ENCODE measurements around the gene THSD7A. TPM values are rescaled to one million over a fixed set of nuclear protein-coding genes. Genes with fewer than 3 reads are reported as not detected.

Gene THSD7A
- total RNA-seq, 1 donor from 2014 or later: 10.1 TPM

DNA sequence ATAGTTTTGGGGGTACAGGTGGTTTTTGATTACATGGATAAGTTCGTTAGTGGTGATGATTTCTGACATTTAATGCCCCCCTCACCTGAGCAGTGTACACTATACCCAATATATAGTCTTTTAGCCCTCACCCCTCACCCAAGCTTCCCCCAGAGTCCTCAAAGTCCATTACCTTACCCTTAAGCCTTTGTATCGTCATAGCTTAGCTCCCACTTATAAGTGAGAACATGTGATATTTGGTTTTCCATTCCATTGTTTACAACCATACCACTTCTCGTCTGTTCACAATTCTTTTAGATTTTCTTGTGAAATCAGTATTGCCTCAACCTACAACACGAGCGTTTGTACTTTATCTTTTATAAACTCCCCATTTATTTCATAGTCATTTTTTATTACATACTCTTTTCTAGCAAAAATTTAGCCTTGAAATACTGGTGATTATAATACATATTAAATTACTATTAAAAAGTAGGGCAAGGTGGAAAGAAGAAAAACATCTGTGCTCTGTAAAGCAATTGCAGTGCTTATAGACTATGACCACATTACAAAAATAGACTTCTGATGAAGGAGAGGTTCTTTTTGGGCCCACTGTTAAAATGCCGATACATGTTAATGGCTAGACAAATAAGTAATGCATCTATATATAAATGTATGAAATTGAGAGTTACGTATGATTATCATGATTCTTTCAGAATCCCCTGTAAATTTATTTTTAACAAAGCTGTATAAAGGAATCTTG, 164.8 kb downstream of the THSD7A start:
- no peak overlapping the region for H3K27ac ChIP-seq
- H3K36me3 ChIP-seq: no peaks in the 10 kb centered on the region
- DNase-seq (ENCODE audit: low spot score in 2 of 2): no peak
- H3K27me3 ChIP-seq: no peaks in the 10 kb centered on the region
- H3K4me1 ChIP-seq: no peaks in the 10 kb centered on the region
- H3K9me3 ChIP-seq: no peaks in the 10 kb centered on the region
- H3K4me3 ChIP-seq: no peak overlapping the region
- TF ChIP-seq, protein P1, sequence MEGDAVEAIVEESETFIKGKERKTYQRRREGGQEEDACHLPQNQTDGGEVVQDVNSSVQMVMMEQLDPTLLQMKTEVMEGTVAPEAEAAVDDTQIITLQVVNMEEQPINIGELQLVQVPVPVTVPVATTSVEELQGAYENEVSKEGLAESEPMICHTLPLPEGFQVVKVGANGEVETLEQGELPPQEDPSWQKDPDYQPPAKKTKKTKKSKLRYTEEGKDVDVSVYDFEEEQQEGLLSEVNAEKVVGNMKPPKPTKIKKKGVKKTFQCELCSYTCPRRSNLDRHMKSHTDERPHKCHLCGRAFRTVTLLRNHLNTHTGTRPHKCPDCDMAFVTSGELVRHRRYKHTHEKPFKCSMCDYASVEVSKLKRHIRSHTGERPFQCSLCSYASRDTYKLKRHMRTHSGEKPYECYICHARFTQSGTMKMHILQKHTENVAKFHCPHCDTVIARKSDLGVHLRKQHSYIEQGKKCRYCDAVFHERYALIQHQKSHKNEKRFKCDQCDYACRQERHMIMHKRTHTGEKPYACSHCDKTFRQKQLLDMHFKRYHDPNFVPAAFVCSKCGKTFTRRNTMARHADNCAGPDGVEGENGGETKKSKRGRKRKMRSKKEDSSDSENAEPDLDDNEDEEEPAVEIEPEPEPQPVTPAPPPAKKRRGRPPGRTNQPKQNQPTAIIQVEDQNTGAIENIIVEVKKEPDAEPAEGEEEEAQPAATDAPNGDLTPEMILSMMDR (IDR thresholded peaks at IDR 0.05): no peak
- intact Hi-C loops (cut with DNase I): no loop called here

DNA sequence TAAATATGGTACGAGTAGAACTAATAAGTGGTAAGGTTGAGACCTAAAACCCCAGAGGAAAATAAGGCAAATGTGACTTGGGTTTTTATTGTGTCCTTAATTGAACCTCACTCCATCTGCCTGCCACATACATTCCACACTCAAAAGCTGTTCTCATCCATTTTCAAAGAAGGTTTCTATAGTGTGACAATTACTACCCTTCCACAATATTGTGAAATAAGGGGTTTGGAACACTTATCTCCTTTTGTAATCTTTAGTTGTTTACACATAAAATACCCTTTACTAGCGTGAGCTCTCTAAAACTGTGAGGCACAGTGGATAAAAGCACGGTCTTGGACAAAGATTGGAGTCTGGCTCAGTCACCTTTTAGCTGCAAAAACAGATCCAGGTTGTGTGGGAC, 166.6 kb downstream of the THSD7A start:
- no peaks in the 10 kb centered on the region for H3K36me3 ChIP-seq
- no peaks in the 10 kb centered on the region for H3K27me3 ChIP-seq
- no peaks in the 10 kb centered on the region for H3K4me1 ChIP-seq
- TF ChIP-seq, protein P1 (IDR thresholded peaks at IDR 0.05): no peak
- intact Hi-C loops (cut with DNase I): no loop called here
- no peak overlapping the region for H3K4me3 ChIP-seq
- no peak overlapping the region for H3K27ac ChIP-seq
- H3K9me3 ChIP-seq: no peaks in the 10 kb centered on the region
- DNase-seq (ENCODE audit: low spot score in 2 of 2): no peak

DNA sequence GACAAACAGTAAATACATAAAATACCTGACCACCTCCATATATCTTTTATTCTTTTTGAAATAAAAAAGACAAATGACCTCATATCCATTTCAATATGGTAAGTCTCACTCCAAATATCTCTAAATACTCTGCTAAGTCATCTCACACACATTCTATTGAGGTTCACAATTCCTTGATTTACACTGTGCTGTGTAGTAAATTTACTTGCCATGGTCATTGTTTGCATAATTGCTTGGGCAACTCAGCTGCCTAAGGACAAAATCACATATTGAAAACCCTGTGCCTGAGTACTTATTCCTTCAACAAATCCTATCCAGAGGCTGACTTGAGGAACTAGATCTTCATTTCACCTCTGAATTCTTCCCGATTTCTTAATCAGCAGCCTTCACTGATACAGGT, 176.4 kb downstream of the THSD7A start:
- Histone ChIP-seq H3K27me3 (no peaks in the 10 kb centered on the region), H3K36me3 (no peaks in the 10 kb centered on the region), H3K4me3 (no peak overlapping the region), H3K4me1 (no peaks in the 10 kb centered on the region), H3K9me3 (no peaks in the 10 kb centered on the region), H3K27ac (no peak overlapping the region)
- TF ChIP-seq, protein P1 (IDR thresholded peaks at IDR 0.05): no peak
- no peak for DNase-seq (ENCODE audit: low spot score in 2 of 2)
- intact Hi-C loops (cut with DNase I): no loop called here

DNA sequence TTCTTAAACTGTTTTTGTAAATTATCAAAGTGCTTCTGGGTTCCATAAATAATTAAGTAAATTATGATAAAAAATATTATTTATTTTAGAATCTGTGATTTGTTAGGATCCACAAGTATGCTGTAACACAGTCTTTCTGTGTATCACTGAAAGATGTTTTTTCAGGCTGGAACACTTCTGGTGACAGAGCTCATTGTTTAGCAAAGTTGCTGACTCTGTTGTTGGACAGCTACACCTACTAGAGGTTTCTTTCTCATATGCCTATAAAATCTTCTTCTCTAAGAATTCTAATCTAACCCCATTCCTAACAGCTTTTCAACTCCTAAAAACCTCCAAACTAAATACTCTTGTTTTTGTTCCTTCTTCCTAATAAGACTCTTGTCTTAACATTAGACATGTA, 176.8 kb downstream of the THSD7A start:
- no peak overlapping the region for H3K27ac ChIP-seq
- no peaks in the 10 kb centered on the region for H3K4me1 ChIP-seq
- TF ChIP-seq, protein P1 (IDR thresholded peaks at IDR 0.05): no peak

DNA sequence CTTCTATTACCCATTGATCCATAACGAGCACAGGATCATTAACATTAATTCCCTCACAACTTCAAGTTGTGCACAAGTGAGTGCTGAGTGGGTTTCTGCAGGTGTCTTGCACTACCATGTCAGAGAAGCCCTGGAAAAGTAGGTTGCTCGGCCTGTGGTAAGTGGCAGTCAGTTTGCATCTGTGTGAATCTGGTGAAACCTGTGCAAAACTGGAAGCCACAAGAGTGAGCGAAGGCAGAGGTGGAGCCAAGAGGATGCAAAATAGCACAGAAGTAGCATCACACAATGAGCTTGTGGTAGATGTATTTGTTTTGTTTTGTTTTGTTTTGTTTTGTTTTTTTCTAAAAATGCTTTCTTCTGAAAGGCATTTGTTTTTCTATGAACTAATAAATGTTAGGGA, 181.5 kb downstream of the THSD7A start:
- intact Hi-C loops (cut with DNase I): no loop called here
- Histone ChIP-seq H3K4me1 (no peaks in the 10 kb centered on the region), H3K9me3 (no peaks in the 10 kb centered on the region), H3K27me3 (no peaks in the 10 kb centered on the region), H3K27ac (no peak overlapping the region), H3K4me3 (no peak overlapping the region), H3K36me3 (no peaks in the 10 kb centered on the region)
- no peak for DNase-seq (ENCODE audit: low spot score in 2 of 2)
- TF ChIP-seq, protein P1 (IDR thresholded peaks at IDR 0.05): no peak

More for the DNA sequence above, 176.8 kb downstream of the THSD7A start:
- Histone ChIP-seq H3K4me3 (no peak overlapping the region), H3K36me3 (no peaks in the 10 kb centered on the region), H3K27me3 (no peaks in the 10 kb centered on the region), H3K9me3 (no peaks in the 10 kb centered on the region)
- intact Hi-C loops (cut with DNase I): no loop called here
- DNase-seq (ENCODE audit: low spot score in 2 of 2): no peak
